ENCODE data around the gene KCNT2. TPM values are rescaled to one million over a fixed set of nuclear protein-coding genes. Genes with fewer than 3 reads are reported as not detected.
A peak's percentile ranks its signal among the peaks of the same experiment; 100 is the strongest.

Gene KCNT2
- total RNA-seq, 1 experiment from 2014 or later, result 9.1 TPM

DNA sequence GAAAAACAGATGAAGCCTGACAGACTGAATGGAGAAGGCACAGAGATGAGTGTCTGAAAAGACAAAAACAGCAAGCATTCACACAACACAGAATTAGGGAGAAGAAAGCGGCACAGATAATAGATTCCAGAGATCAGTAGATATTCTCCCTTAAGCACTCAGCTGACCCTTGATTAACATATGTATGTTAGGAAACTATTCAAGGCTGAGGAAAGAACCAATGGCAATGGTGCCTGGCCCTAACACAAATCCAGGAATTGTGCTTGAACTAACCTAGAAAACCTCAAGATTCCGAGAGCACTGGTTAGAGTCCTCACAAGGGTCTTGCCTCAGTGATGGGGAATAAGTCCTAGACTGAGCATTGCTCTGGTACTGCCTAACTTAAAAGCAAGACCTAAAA lies 30.9 kb downstream of the KCNT2 start:
- TF ChIP-seq, protein P1, sequence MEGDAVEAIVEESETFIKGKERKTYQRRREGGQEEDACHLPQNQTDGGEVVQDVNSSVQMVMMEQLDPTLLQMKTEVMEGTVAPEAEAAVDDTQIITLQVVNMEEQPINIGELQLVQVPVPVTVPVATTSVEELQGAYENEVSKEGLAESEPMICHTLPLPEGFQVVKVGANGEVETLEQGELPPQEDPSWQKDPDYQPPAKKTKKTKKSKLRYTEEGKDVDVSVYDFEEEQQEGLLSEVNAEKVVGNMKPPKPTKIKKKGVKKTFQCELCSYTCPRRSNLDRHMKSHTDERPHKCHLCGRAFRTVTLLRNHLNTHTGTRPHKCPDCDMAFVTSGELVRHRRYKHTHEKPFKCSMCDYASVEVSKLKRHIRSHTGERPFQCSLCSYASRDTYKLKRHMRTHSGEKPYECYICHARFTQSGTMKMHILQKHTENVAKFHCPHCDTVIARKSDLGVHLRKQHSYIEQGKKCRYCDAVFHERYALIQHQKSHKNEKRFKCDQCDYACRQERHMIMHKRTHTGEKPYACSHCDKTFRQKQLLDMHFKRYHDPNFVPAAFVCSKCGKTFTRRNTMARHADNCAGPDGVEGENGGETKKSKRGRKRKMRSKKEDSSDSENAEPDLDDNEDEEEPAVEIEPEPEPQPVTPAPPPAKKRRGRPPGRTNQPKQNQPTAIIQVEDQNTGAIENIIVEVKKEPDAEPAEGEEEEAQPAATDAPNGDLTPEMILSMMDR (conservative IDR thresholded peaks at IDR 0.05), result no peak
- no peak overlapping the region for H3K56ac ChIP-seq (ENCODE audit: insufficient read length, low read depth, low read length)
- H2BK5ac ChIP-seq (ENCODE audit: insufficient read length, low read length), result no peak overlapping the region
- Mint-ChIP-seq H3K27me3 (ENCODE audit: low read depth) (no peaks in the 10 kb centered on the region), H3K9me3 (no peaks in the 10 kb centered on the region), H3K36me3 (ENCODE audit: insufficient read depth in 1 of 3, low read depth in 3 of 3) (peaks cover 0 to 6% (median 1%) of the 10 kb centered on the region in 3 experiments; a peak in 4 of 7 replicates), H3K27ac (peak overlapping the region in 1 of 3 experiments; percentile 37; a peak in 3 of 7 replicates), H3K4me3 (no peak overlapping the region), H3K4me1 (peaks cover 30 to 40% of the 10 kb centered on the region in 2 experiments)
- no peak overlapping the region for H2BK15ac ChIP-seq (ENCODE audit: low read depth, low read length)
- no peak overlapping the region for H3K14ac ChIP-seq (ENCODE audit: insufficient read depth, low read length)
- no peaks in the 10 kb centered on the region for H3K23me2 ChIP-seq (ENCODE audit: insufficient read length, low read depth, low read length, poor library complexity, severe bottlenecking)
- no peak overlapping the region for H2AK5ac ChIP-seq (ENCODE audit: insufficient read length, low read length)
- no peaks in the 10 kb centered on the region for H3K9me3 ChIP-seq (ENCODE audit: control insufficient read depth, low read depth, low read length)
- peaks cover 4% of the 10 kb centered on the region; the same call in 1 of the 2 replicates for H3K79me2 ChIP-seq (ENCODE audit: insufficient read depth, low read length)
- no peak overlapping the region for H2BK12ac ChIP-seq (ENCODE audit: insufficient read length, low read depth, low read length)
- H3K9ac ChIP-seq (ENCODE audit: extremely low read depth, insufficient read length, low read length), result no peak overlapping the region
- H2BK120ac ChIP-seq (ENCODE audit: low read depth, low read length, poor library complexity, severe bottlenecking), result no peak overlapping the region
- H4K8ac ChIP-seq (replicated peaks; ENCODE audit: insufficient read length, low read depth, low read length), result no peak overlapping the region
- DNase-seq, result no peak
- H2AFZ ChIP-seq (ENCODE audit: low read length), result no peak overlapping the region
- no peak overlapping the region for H3K18ac ChIP-seq (ENCODE audit: insufficient read length, low read depth, low read length)
- no peak overlapping the region for H3K23ac ChIP-seq (ENCODE audit: insufficient read length, low read depth, low read length)
- no peaks in the 10 kb centered on the region for H4K20me1 ChIP-seq (ENCODE audit: control insufficient read depth, insufficient read depth, insufficient read length)
- H3K4ac ChIP-seq (ENCODE audit: low read depth, low read length), result no peak overlapping the region
- H3T11ph ChIP-seq (ENCODE audit: low read length), result no peak overlapping the region
- H3K4me1 ChIP-seq (ENCODE audit: insufficient read depth, low read length), result peaks cover 7% of the 10 kb centered on the region; the same call in 1 of the 2 replicates
- no peak overlapping the region for H3K4me2 ChIP-seq (ENCODE audit: insufficient read depth, insufficient read length, low read length)
- H3K79me1 ChIP-seq (ENCODE audit: insufficient read depth, low read depth, low read length, poor library complexity, severe bottlenecking), result no peaks in the 10 kb centered on the region
- no CpG with 5 or more reads among the region's 2 CpGs for WGBS (ENCODE audit: extremely low coverage, insufficient read length, low lambda C conversion rate)
- H4K91ac ChIP-seq (ENCODE audit: insufficient read length, low read depth, low read length), result no peak overlapping the region
- H4K5ac ChIP-seq (ENCODE audit: insufficient read length, low read depth, low read length), result no peak overlapping the region
- H3K27ac ChIP-seq (ENCODE audit: insufficient read length, low read depth, low read length), result no peak overlapping the region
- H2BK20ac ChIP-seq (ENCODE audit: low read depth, low read length, poor library complexity, severe bottlenecking), result no peak overlapping the region
- no peaks in the 10 kb centered on the region for H3K27me3 ChIP-seq (ENCODE audit: insufficient read depth, low read length)

All from H9 (cell line).